Testis (tissue), 3 donors: ENCODE measurements around the gene ZNG1A. TPM values are rescaled to one million over a fixed set of nuclear protein-coding genes. Genes with fewer than 3 reads are reported as not detected.
"Not testable (repeated sequence)": the region's sequence is repeated elsewhere in the genome, so short reads cannot be mapped to it uniquely, and the experiment has no call there.

Source experiments
- DNase-seq: peaks from one replicate; pipeline ENCODE4 v3.0.0-alpha.2; 2019
- H3K27ac ChIP-seq, 2 donors: fragments of 200-600 bp; sonication (generic); one replicate each; pipeline ENCODE4 v1.5.1; 2019
- H3K27me3 ChIP-seq: fragments of 200-600 bp; sonication (generic); one replicate; pipeline ENCODE4 v1.5.1; 2019
- H3K36me3 ChIP-seq: fragments of 200-600 bp; sonication (generic); one replicate; pipeline ENCODE4 v1.5.1; 2017; ENCODE audit warnings: low read depth; ENCODE audit errors: missing control alignments
- H3K4me1 ChIP-seq: fragments of 200-600 bp; sonication (generic); one replicate; pipeline ENCODE4 v1.5.1; 2019
- H3K4me3 ChIP-seq, 2 donors: fragments of 200-600 bp; sonication (generic); one replicate each; pipeline ENCODE4 v1.5.1; 2017 to 2019
- H3K9me3 ChIP-seq: fragments of 200-600 bp; sonication (generic); one replicate; pipeline ENCODE4 v1.5.1; 2017
- CTCF ChIP-seq, 3 experiments: fragments of 450-650 bp in 2 of 3; fragments of 200-600 bp in 1 of 3; sonication (generic) in 1 of 3; IDR thresholded peaks; one replicate each; pipeline ENCODE4 v1.5.1; 2016 to 2019; ENCODE audit warnings: antibody characterized with exemption in 3 of 3, mild to moderate bottlenecking in 2 of 3, moderate library complexity in 1 of 3
- POLR2A ChIP-seq: fragments of 450-650 bp; IDR thresholded peaks from one replicate; pipeline ENCODE4 v1.6.1; 2017; ENCODE audit warnings: antibody characterized with exemption, mild to moderate bottlenecking, moderate library complexity
- WGBS, 2 donors: methylation state at CpG; one replicate each; pipeline ENCODE4 v1.1.5; 2018; 5-methylcytosine and 5-hydroxymethylcytosine counted together
- intact Hi-C: fragments of 100-400 bp; cut with DNase I; formaldehyde crosslinking; loops from one replicate; pipeline ENCODE4 v1.15.1; 2023; ENCODE audit warnings: low total_unique reads
- polyA plus RNA-seq: library from polyadenylated mRNA; stranded (reverse); fragments of 350-450 nt; fragmentation: Illumina TruSeq; extraction: RNeasy Lipid Tissue Mini Kit (QIAGEN cat#74804); gene quantifications from one replicate; pipeline ENCODE4 v1.2.3, GENCODE V29; 2014; ENCODE audit warnings: low read depth, low replicate concordance; ENCODE audit not compliant: insufficient read depth
- total RNA-seq, 2 donors: library from RNA; depleted of rRNA; stranded (reverse); fragments of >200 nt; gene quantifications; one replicate each; pipeline ENCODE4 v1.2.3, GENCODE V29; 2016

Gene ZNG1A
- total and polyA plus RNA-seq, 3 donors from 2014 or later: 57.0 to 88.7 (median 57.9) TPM

GRCh38 chr9:221989-222776 lies 43.3 kb upstream of the ZNG1A start:
- DNase-seq: no peak
- intact Hi-C loops: no loop called here
- TF ChIP-seq POLR2A (no peak), CTCF (IDR thresholded peaks at IDR 0.05) (no peak)
- 77 to 83% methylated on average over 6 of the region's 6 CpGs for WGBS, 2 donors
- no peaks in the 10 kb centered on the region for H3K9me3 ChIP-seq
- H3K27me3 ChIP-seq: no peaks in the 10 kb centered on the region
- no peaks in the 10 kb centered on the region for H3K4me1 ChIP-seq
- no peak overlapping the region for H3K27ac ChIP-seq
- H3K36me3 ChIP-seq: no peaks in the 10 kb centered on the region
- H3K4me3 ChIP-seq: no peak overlapping the region

GRCh38 chr9:219670-220365 lies 41.0 kb upstream of the ZNG1A start:
- no peak for TF ChIP-seq POLR2A
- TF ChIP-seq CTCF (IDR thresholded peaks at IDR 0.05): no peak
- no peak overlapping the region for H3K4me3 ChIP-seq
- no peaks in the 10 kb centered on the region for H3K27me3 ChIP-seq
- intact Hi-C loops: no loop called here
- WGBS, 2 donors: 81 to 82% methylated on average over 7 of the region's 7 CpGs
- no peak for DNase-seq
- no peaks in the 10 kb centered on the region for H3K36me3 ChIP-seq
- no peak overlapping the region for H3K27ac ChIP-seq
- H3K4me1 ChIP-seq: no peaks in the 10 kb centered on the region
- no peaks in the 10 kb centered on the region for H3K9me3 ChIP-seq

GRCh38 chr9:219036-219435 lies 40.2 kb upstream of the ZNG1A start:
- H3K4me1 ChIP-seq, H3K9me3 ChIP-seq, H3K36me3 ChIP-seq, H3K27ac ChIP-seq, DNase-seq, H3K4me3 ChIP-seq, H3K27me3 ChIP-seq, intact Hi-C loops: not testable (repeated sequence)
- WGBS, 2 donors: 87 to 94% methylated on average over 7 of the region's 7 CpGs

- 68 to 83% methylated on average over 2 of the region's 2 CpGs for WGBS, 2 donors
- H3K4me1 ChIP-seq: no peaks in the 10 kb centered on the region
Observed at GRCh38 chr9:217950-218349, 39.1 kb upstream of the ZNG1A start.

More at GRCh38 chr9:217950-218349, 39.1 kb upstream of the ZNG1A start:
- H3K27me3 ChIP-seq: no peaks in the 10 kb centered on the region
- H3K9me3 ChIP-seq: no peaks in the 10 kb centered on the region
- intact Hi-C loops: no loop called here
- DNase-seq: no peak
- no peaks in the 10 kb centered on the region for H3K36me3 ChIP-seq
- no peak for TF ChIP-seq POLR2A
- no peak for TF ChIP-seq CTCF (IDR thresholded peaks at IDR 0.05)
- H3K4me3 ChIP-seq: no peak overlapping the region
- no peak overlapping the region for H3K27ac ChIP-seq
